ENCODE measurements around the gene FOXJ3. TPM values are rescaled to one million over a fixed set of nuclear protein-coding genes. Genes with fewer than 3 reads are reported as not detected.

The FOXJ3 gene
- total RNA-seq, 2 donors from 2014 or later = 39.9 to 44.8 TPM

DNA sequence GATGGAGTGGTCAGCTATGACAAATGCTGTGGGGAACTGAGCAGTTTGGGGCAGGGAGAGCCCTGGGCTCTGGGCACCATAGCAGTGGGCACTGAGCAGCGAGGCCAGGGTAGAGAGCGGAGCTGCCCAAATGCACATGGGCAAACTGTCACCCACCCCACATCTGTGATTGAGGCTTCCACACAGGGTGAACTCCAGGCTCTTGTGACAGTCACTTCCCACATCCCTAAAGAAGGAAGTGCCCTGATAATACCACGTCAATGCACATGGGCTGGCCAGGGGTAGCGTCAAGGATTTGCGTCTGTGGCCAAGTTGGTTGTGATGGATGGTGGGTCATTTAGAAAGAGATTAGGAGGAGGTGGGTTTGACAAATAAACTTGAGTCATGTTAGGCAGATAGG, 184.4 kb downstream of the FOXJ3 start:
- H3K36me3 ChIP-seq = no peaks in the 10 kb centered on the region
- no peaks in the 10 kb centered on the region for H3K27me3 ChIP-seq
- TF ChIP-seq CTCF (IDR thresholded peaks at IDR 0.05) = no peak
- H3K4me3 ChIP-seq = no peak overlapping the region
- H3K4me1 ChIP-seq = no peaks in the 10 kb centered on the region
- intact Hi-C loops (cut with DNase I) = no loop called here
- no peak overlapping the region for H3K9ac ChIP-seq (ENCODE audit: low read depth in 2 of 2, low read length in 2 of 2)
- no peaks in the 10 kb centered on the region for H3K9me3 ChIP-seq
- no peak for DNase-seq
- H3K27ac ChIP-seq = no peak overlapping the region

DNA sequence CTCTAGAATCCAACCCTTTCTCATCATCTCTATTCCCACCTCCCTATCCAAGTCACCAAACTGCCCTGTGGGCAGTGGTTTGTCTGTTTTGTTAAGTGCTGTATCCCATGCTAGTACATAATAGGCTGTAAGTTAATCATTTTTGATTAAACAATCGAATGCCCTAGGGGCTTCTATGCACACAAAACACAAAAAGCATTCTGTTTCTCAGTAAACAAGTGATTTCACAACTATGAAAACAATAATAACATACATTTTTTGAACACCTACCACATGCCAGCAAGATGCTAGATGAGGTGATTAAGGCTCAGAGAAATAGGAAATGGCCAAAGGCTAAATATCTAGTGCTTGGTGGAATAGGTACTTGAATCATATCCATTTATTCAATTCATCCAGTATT, 186.9 kb downstream of the FOXJ3 start:
- no peaks in the 10 kb centered on the region for H3K9me3 ChIP-seq
- intact Hi-C loops (cut with DNase I) = no loop called here
- no peak overlapping the region for H3K9ac ChIP-seq (ENCODE audit: low read depth in 2 of 2, low read length in 2 of 2)
- no peak for DNase-seq
- TF ChIP-seq CTCF (IDR thresholded peaks at IDR 0.05) = no peak
- H3K27ac ChIP-seq = no peak overlapping the region
- H3K27me3 ChIP-seq = no peaks in the 10 kb centered on the region
- H3K36me3 ChIP-seq = no peaks in the 10 kb centered on the region
- H3K4me3 ChIP-seq = no peak overlapping the region
- no peaks in the 10 kb centered on the region for H3K4me1 ChIP-seq

- TF ChIP-seq CTCF (IDR thresholded peaks at IDR 0.05) = peak; percentile 71
- Histone ChIP-seq H3K4me3 (no peak overlapping the region), H3K27ac (no peak overlapping the region), H3K36me3 (no peaks in the 10 kb centered on the region), H3K9me3 (no peaks in the 10 kb centered on the region), H3K9ac (ENCODE audit: low read depth in 2 of 2, low read length in 2 of 2) (no peak overlapping the region), H3K4me1 (no peaks in the 10 kb centered on the region), H3K27me3 (no peaks in the 10 kb centered on the region)
- intact Hi-C loops (cut with DNase I) = no loop called here
- peak; percentile 94 for DNase-seq
Observed at GRCh38 chr1:42146626-42147320, 188.3 kb downstream of the FOXJ3 start.

DNA sequence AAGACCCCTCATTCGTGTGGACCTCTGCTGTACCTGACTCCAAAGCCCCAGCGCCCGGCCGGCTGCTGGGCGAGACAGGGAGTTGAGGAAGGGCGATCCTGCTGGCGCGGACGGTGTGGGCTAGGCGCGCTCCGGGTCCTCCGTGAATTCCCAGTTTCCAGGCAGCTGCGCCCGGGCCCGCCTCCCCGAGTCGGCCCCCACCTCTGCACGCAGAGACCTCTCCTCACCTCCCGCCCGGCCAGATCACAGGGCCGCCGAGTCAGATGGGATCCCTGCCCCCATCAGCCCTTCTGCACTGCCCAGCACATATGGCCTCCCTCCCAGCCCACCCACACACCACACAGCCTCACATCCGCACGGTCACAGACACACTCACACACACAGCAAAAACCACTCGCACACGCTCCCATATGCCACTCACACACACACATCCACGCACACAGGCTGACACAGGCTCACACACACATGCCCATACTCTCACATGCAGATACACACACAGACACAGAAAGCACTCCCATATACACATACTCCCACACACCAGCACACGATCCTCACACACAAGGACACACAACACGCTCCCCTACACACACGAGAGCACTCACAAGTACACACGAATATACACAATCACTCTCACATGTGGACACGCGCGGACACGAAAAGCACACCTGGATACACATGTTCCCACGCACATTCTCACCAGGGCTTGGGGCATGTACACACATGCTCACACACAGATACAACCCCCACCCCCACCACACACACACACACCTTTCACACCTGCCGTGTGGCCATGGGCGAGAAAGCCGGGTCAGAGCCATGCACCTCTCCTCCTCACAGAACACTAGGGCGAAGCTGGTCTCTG, 189.0 kb downstream of the FOXJ3 start:
- intact Hi-C loops (cut with DNase I) = no loop called here
- no peaks in the 10 kb centered on the region for H3K36me3 ChIP-seq
- no peak overlapping the region for H3K9ac ChIP-seq (ENCODE audit: low read depth in 2 of 2, low read length in 2 of 2)
- H3K4me3 ChIP-seq = no peak overlapping the region
- no peak overlapping the region for H3K27ac ChIP-seq
- TF ChIP-seq CTCF (IDR thresholded peaks at IDR 0.05) = no peak
- no peak for DNase-seq
- H3K27me3 ChIP-seq = no peaks in the 10 kb centered on the region
- H3K9me3 ChIP-seq = no peaks in the 10 kb centered on the region
- H3K4me1 ChIP-seq = no peaks in the 10 kb centered on the region

- DNase-seq = no peak
- no peak for TF ChIP-seq CTCF (IDR thresholded peaks at IDR 0.05)
- Histone ChIP-seq H3K4me1 (no peaks in the 10 kb centered on the region), H3K4me3 (no peak overlapping the region), H3K9me3 (no peaks in the 10 kb centered on the region), H3K27ac (no peak overlapping the region), H3K9ac (ENCODE audit: low read depth in 2 of 2, low read length in 2 of 2) (no peak overlapping the region), H3K36me3 (no peaks in the 10 kb centered on the region), H3K27me3 (no peaks in the 10 kb centered on the region)
- intact Hi-C loops (cut with DNase I) = no loop called here
Observed at GRCh38 chr1:42145389-42145716, 189.7 kb downstream of the FOXJ3 start.
